ENCODE data around the gene STPG4.

STPG4 gene

GRCh38 chr2:47064106-47064505 is 91.0 kb downstream of the STPG4 start:
- Histone ChIP-seq H2BK15ac (ENCODE audit: low read depth, poor library complexity, severe bottlenecking) (peak overlapping the region; percentile 26), H3K4me1 (ENCODE audit: control insufficient read depth, insufficient read depth, low read depth, low read length) (peaks cover 29% of the 10 kb centered on the region), H4K91ac (ENCODE audit: low read length) (peak overlapping the region; percentile 30), H3K79me1 (replicated peaks; ENCODE audit: low read length, poor library complexity, severe bottlenecking) (peaks cover 16% of the 10 kb centered on the region), H2AK5ac (ENCODE audit: low read length, severe bottlenecking) (peak overlapping the region; percentile 71), H2BK5ac (ENCODE audit: low read depth, low read length, poor library complexity, severe bottlenecking) (no peak overlapping the region), H3K27me3 (ENCODE audit: control insufficient read depth in 1 of 2, insufficient read depth in 1 of 2, low read length in 2 of 2) (no peaks in the 10 kb centered on the region), H3K4me2 (ENCODE audit: low read length, poor library complexity, severe bottlenecking) (no peak overlapping the region), H3K27ac (ENCODE audit: low read length, poor library complexity, severe bottlenecking) (no peak overlapping the region), H2BK120ac (ENCODE audit: low read depth, low read length) (peak overlapping the region; percentile 51), H2AFZ (ENCODE audit: low read depth, low read length) (no peak overlapping the region), H2BK12ac (ENCODE audit: low read length in 2 of 2) (peak overlapping the region; percentile 60 to 61), H3K4me3 (ENCODE audit: insufficient read depth in 1 of 2, low read depth in 1 of 2, low read length in 2 of 2) (no peak overlapping the region), H3K4ac (ENCODE audit: low read depth in 1 of 2, low read length in 2 of 2) (peak overlapping the region in 1 of 2 experiments; percentile 73), H3K14ac (ENCODE audit: low read length in 2 of 2) (no peak overlapping the region), H3K36me3 (ENCODE audit: control insufficient read depth in 1 of 2, insufficient read depth in 2 of 2, low read depth in 1 of 2, low read length in 2 of 2) (peaks cover 23 to 72% of the 10 kb centered on the region in 2 experiments), H3K9ac (ENCODE audit: low read length) (no peak overlapping the region), H3K23ac (ENCODE audit: low read length in 2 of 2) (no peak overlapping the region), H3K18ac (ENCODE audit: low read depth in 1 of 2, low read length in 2 of 2) (peak overlapping the region; percentile 29 to 63), H3K9me3 (ENCODE audit: control insufficient read depth, low read length) (no peaks in the 10 kb centered on the region), H4K8ac (ENCODE audit: low read length) (peak overlapping the region; percentile 27)
- 93% methylated on average over 5 of the region's 5 CpGs for WGBS
- no peak for DNase-seq

- Histone ChIP-seq H3K79me1 (replicated peaks; ENCODE audit: low read length, poor library complexity, severe bottlenecking) (peaks cover 14% of the 10 kb centered on the region), H3K27me3 (ENCODE audit: control insufficient read depth in 1 of 2, insufficient read depth in 1 of 2, low read length in 2 of 2) (no peaks in the 10 kb centered on the region), H2BK5ac (ENCODE audit: low read depth, low read length, poor library complexity, severe bottlenecking) (no peak overlapping the region), H2BK12ac (ENCODE audit: low read length in 2 of 2) (peak overlapping the region in 1 of 2 experiments; percentile 65), H3K4ac (ENCODE audit: low read depth in 1 of 2, low read length in 2 of 2) (no peak overlapping the region), H3K23ac (ENCODE audit: low read length in 2 of 2) (no peak overlapping the region), H3K4me1 (ENCODE audit: control insufficient read depth, insufficient read depth, low read depth, low read length) (peaks cover 27% of the 10 kb centered on the region), H4K8ac (ENCODE audit: low read length) (peak overlapping the region; percentile 46), H3K18ac (ENCODE audit: low read depth in 1 of 2, low read length in 2 of 2) (peak overlapping the region; percentile 55 to 88), H3K4me2 (ENCODE audit: low read length, poor library complexity, severe bottlenecking) (no peak overlapping the region), H3K9me3 (ENCODE audit: control insufficient read depth, low read length) (no peaks in the 10 kb centered on the region), H2AFZ (ENCODE audit: low read depth, low read length) (no peak overlapping the region), H3K14ac (ENCODE audit: low read length in 2 of 2) (peak overlapping the region in 1 of 2 experiments; percentile 48), H2AK5ac (ENCODE audit: low read length, severe bottlenecking) (peak overlapping the region; percentile 71), H4K91ac (ENCODE audit: low read length) (peak overlapping the region; percentile 97), H3K27ac (ENCODE audit: low read length, poor library complexity, severe bottlenecking) (peak overlapping the region; percentile 7), H2BK120ac (ENCODE audit: low read depth, low read length) (no peak overlapping the region), H3K9ac (ENCODE audit: low read length) (peak overlapping the region; percentile 13), H2BK15ac (ENCODE audit: low read depth, poor library complexity, severe bottlenecking) (no peak overlapping the region), H3K4me3 (ENCODE audit: insufficient read depth in 1 of 2, low read depth in 1 of 2, low read length in 2 of 2) (no peak overlapping the region), H3K36me3 (ENCODE audit: control insufficient read depth in 1 of 2, insufficient read depth in 2 of 2, low read depth in 1 of 2, low read length in 2 of 2) (peaks cover 23 to 68% of the 10 kb centered on the region in 2 experiments)
- 93% methylated on average over 4 of the region's 4 CpGs for WGBS
- no peak for DNase-seq
These were observed 91.6 kb downstream of the STPG4 start for GRCh38 chr2:47063538-47063930.

- H3K79me1 ChIP-seq (replicated peaks; ENCODE audit: low read length, poor library complexity, severe bottlenecking) = peaks cover 11% of the 10 kb centered on the region
- H3K9me3 ChIP-seq (ENCODE audit: control insufficient read depth, low read length) = no peaks in the 10 kb centered on the region
- H4K8ac ChIP-seq (ENCODE audit: low read length) = no peak overlapping the region
- no peak overlapping the region for H2BK12ac ChIP-seq (ENCODE audit: low read length in 2 of 2)
- no peak overlapping the region for H3K4me3 ChIP-seq (ENCODE audit: insufficient read depth in 1 of 2, low read depth in 1 of 2, low read length in 2 of 2)
- no peak overlapping the region for H2BK120ac ChIP-seq (ENCODE audit: low read depth, low read length)
- 93% methylated on average over 8 of the region's 8 CpGs for WGBS
- no peak overlapping the region for H4K91ac ChIP-seq (ENCODE audit: low read length)
- no peak overlapping the region for H2BK15ac ChIP-seq (ENCODE audit: low read depth, poor library complexity, severe bottlenecking)
- H3K36me3 ChIP-seq (ENCODE audit: control insufficient read depth in 1 of 2, insufficient read depth in 2 of 2, low read depth in 1 of 2, low read length in 2 of 2) = peaks cover 23 to 63% of the 10 kb centered on the region in 2 experiments
- peak overlapping the region in 1 of 2 experiments; percentile 72 for H3K18ac ChIP-seq (ENCODE audit: low read depth in 1 of 2, low read length in 2 of 2)
- H2AK5ac ChIP-seq (ENCODE audit: low read length, severe bottlenecking) = no peak overlapping the region
- no peak overlapping the region for H3K27ac ChIP-seq (ENCODE audit: low read length, poor library complexity, severe bottlenecking)
- no peak overlapping the region for H3K14ac ChIP-seq (ENCODE audit: low read length in 2 of 2)
- no peak overlapping the region for H3K23ac ChIP-seq (ENCODE audit: low read length in 2 of 2)
- no peak overlapping the region for H2AFZ ChIP-seq (ENCODE audit: low read depth, low read length)
- H2BK5ac ChIP-seq (ENCODE audit: low read depth, low read length, poor library complexity, severe bottlenecking) = no peak overlapping the region
- H3K4ac ChIP-seq (ENCODE audit: low read depth in 1 of 2, low read length in 2 of 2) = no peak overlapping the region
- H3K9ac ChIP-seq (ENCODE audit: low read length) = peak overlapping the region; percentile 13
- H3K4me1 ChIP-seq (ENCODE audit: control insufficient read depth, insufficient read depth, low read depth, low read length) = peaks cover 30% of the 10 kb centered on the region
- DNase-seq = no peak
- no peak overlapping the region for H3K4me2 ChIP-seq (ENCODE audit: low read length, poor library complexity, severe bottlenecking)
- no peaks in the 10 kb centered on the region for H3K27me3 ChIP-seq (ENCODE audit: control insufficient read depth in 1 of 2, insufficient read depth in 1 of 2, low read length in 2 of 2)
These were observed 92.2 kb downstream of the STPG4 start for GRCh38 chr2:47062681-47063537.

- peaks cover 11% of the 10 kb centered on the region for H3K79me1 ChIP-seq (replicated peaks; ENCODE audit: low read length, poor library complexity, severe bottlenecking)
- no peaks in the 10 kb centered on the region for H3K27me3 ChIP-seq (ENCODE audit: control insufficient read depth in 1 of 2, insufficient read depth in 1 of 2, low read length in 2 of 2)
- H3K27ac ChIP-seq (ENCODE audit: low read length, poor library complexity, severe bottlenecking) = no peak overlapping the region
- H3K4ac ChIP-seq (ENCODE audit: low read depth in 1 of 2, low read length in 2 of 2) = peak overlapping the region in 1 of 2 experiments; percentile 39
- H4K8ac ChIP-seq (ENCODE audit: low read length) = no peak overlapping the region
- peak overlapping the region; percentile 30 for H3K9ac ChIP-seq (ENCODE audit: low read length)
- 94% methylated on average over 9 of the region's 10 CpGs for WGBS
- H2AFZ ChIP-seq (ENCODE audit: low read depth, low read length) = no peak overlapping the region
- H3K23ac ChIP-seq (ENCODE audit: low read length in 2 of 2) = no peak overlapping the region
- H3K4me1 ChIP-seq (ENCODE audit: control insufficient read depth, insufficient read depth, low read depth, low read length) = peaks cover 34% of the 10 kb centered on the region
- H3K36me3 ChIP-seq (ENCODE audit: control insufficient read depth in 1 of 2, insufficient read depth in 2 of 2, low read depth in 1 of 2, low read length in 2 of 2) = peaks cover 28 to 55% of the 10 kb centered on the region in 2 experiments
- peak overlapping the region in 1 of 2 experiments; percentile 37 for H3K18ac ChIP-seq (ENCODE audit: low read depth in 1 of 2, low read length in 2 of 2)
- H2BK12ac ChIP-seq (ENCODE audit: low read length in 2 of 2) = peak overlapping the region; percentile 44 to 47
- no peak overlapping the region for H3K4me2 ChIP-seq (ENCODE audit: low read length, poor library complexity, severe bottlenecking)
- no peak overlapping the region for H2BK5ac ChIP-seq (ENCODE audit: low read depth, low read length, poor library complexity, severe bottlenecking)
- H3K4me3 ChIP-seq (ENCODE audit: insufficient read depth in 1 of 2, low read depth in 1 of 2, low read length in 2 of 2) = no peak overlapping the region
- peak overlapping the region; percentile 83 for H4K91ac ChIP-seq (ENCODE audit: low read length)
- no peak for DNase-seq
- H2BK120ac ChIP-seq (ENCODE audit: low read depth, low read length) = no peak overlapping the region
- H2BK15ac ChIP-seq (ENCODE audit: low read depth, poor library complexity, severe bottlenecking) = no peak overlapping the region
- H3K9me3 ChIP-seq (ENCODE audit: control insufficient read depth, low read length) = no peaks in the 10 kb centered on the region
- H2AK5ac ChIP-seq (ENCODE audit: low read length, severe bottlenecking) = peak overlapping the region; percentile 6
- H3K14ac ChIP-seq (ENCODE audit: low read length in 2 of 2) = no peak overlapping the region
These were observed 93.0 kb downstream of the STPG4 start for GRCh38 chr2:47061944-47062678.
